CD4-positive, alpha-beta T cell treated with Interleukin-6 for 4 hours (primary cell): Measurements from ENCODE around the gene SPAG17.

Source experiments
- DNase-seq: peaks from one replicate; pipeline ENCODE4 v3.0.0-alpha.2; 2020; ENCODE audit warnings: mixed read lengths

SPAG17 gene

GRCh38 chr1:118185084-118185832, at the start of gene SPAG17:
Gene SPAG17, minus strand, starts transcription at chr1:118185228. Its CDS starts 71 bp downstream, at chr1:118185157.
- no peak for DNase-seq

GRCh38 chr1:118225471-118225870, 40.4 kb upstream of the SPAG17 start:
- DNase-seq, result no peak

- no peak for DNase-seq
These were observed 38.4 kb upstream of the SPAG17 start for GRCh38 chr1:118223426-118223825.

- no peak for DNase-seq
These were observed 34.4 kb upstream of the SPAG17 start for GRCh38 chr1:118219438-118219837.

- no peak for DNase-seq
These were observed 32.3 kb upstream of the SPAG17 start for GRCh38 chr1:118217141-118217838.

GRCh38 chr1:118214866-118215265, 29.8 kb upstream of the SPAG17 start:
- no peak for DNase-seq

GRCh38 chr1:118210723-118211110, 25.7 kb upstream of the SPAG17 start:
- no peak for DNase-seq

GRCh38 chr1:118210051-118210722, 25.2 kb upstream of the SPAG17 start:
- DNase-seq, result no peak

- DNase-seq, result no peak
These were observed 24.6 kb upstream of the SPAG17 start for GRCh38 chr1:118209648-118210047.

GRCh38 chr1:118206966-118207365, 21.9 kb upstream of the SPAG17 start:
- no peak for DNase-seq

- no peak for DNase-seq
These were observed 19.6 kb upstream of the SPAG17 start for GRCh38 chr1:118204648-118205047.

GRCh38 chr1:118204105-118204504, 19.1 kb upstream of the SPAG17 start:
- no peak for DNase-seq

GRCh38 chr1:118202076-118202608, 17.1 kb upstream of the SPAG17 start:
- no peak for DNase-seq

GRCh38 chr1:118201524-118201923, 16.5 kb upstream of the SPAG17 start:
- no peak for DNase-seq

- DNase-seq, result no peak
These were observed 15.8 kb upstream of the SPAG17 start for GRCh38 chr1:118200836-118201235.

- DNase-seq, result no peak
These were observed 5.5 kb upstream of the SPAG17 start for GRCh38 chr1:118190561-118190960.

GRCh38 chr1:118189564-118189963, 4.5 kb upstream of the SPAG17 start:
- DNase-seq, result no peak

- DNase-seq, result no peak
These were observed 3.4 kb upstream of the SPAG17 start for GRCh38 chr1:118188411-118188810.

GRCh38 chr1:118186026-118186425, 998 bp upstream of the SPAG17 start:
- DNase-seq, result no peak

GRCh38 chr1:118184739-118185083, 317 bp downstream of the SPAG17 start:
- DNase-seq, result no peak

- DNase-seq, result no peak
These were observed 1.4 kb downstream of the SPAG17 start for GRCh38 chr1:118183586-118183985.

- no peak for DNase-seq
These were observed 7.0 kb downstream of the SPAG17 start for GRCh38 chr1:118177998-118178397.

GRCh38 chr1:118169016-118169415, 16.0 kb downstream of the SPAG17 start:
- DNase-seq, result no peak

GRCh38 chr1:118160806-118161205, 24.2 kb downstream of the SPAG17 start:
- DNase-seq, result no peak
